Ecto neural progenitor cell (in vitro differentiated cells): Measurements from ENCODE around the gene ZNF697.
"Not testable (repeated sequence)": the region's sequence is repeated elsewhere in the genome, so short reads cannot be mapped to it uniquely, and the experiment has no call there.

Experiments
- DNase-seq: peaks from one replicate; pipeline ENCODE4 v3.0.0-alpha.2; 2018; ENCODE audit warnings: low spot score

ZNF697 gene

DNA sequence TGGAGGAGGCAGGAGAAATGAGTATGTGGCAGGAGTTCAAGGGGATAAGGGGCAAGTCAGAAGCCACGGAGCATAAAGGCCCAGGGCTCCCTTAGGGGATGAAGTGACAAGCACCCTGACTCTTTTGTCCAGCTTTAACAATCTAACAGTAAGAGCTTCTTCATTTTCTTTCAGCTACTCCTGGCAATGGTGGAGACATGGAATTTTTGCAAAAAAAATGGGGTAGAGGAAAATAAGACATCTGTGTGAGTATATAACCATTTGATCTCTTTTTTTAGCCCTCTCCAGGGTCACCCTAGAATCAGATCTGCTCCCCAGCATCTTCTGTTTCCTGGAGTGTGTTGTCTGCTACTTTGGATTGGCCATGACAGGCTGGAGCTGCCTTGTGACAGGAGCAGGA lies 47.1 kb downstream of the ZNF697 start:
- DNase-seq, result no peak

DNA sequence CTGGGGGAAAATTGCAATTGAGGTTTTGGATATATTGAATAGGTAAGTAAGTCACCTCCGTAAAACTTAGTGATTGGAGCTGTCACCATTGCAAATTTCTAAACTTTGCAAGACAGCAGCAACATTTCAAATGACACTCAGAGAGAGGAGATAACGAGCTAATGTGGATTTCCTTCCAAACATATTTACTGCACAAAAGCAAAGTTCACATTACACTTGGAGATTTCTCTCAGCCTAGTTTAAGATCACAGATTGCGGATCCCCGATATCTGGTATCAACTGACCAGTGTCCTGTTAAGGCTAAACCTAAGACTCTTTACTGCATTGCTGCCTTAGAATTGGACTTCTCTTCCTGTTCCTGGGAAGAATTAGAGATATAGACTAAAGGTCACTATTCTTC lies 47.5 kb downstream of the ZNF697 start:
- DNase-seq, result no peak

DNA sequence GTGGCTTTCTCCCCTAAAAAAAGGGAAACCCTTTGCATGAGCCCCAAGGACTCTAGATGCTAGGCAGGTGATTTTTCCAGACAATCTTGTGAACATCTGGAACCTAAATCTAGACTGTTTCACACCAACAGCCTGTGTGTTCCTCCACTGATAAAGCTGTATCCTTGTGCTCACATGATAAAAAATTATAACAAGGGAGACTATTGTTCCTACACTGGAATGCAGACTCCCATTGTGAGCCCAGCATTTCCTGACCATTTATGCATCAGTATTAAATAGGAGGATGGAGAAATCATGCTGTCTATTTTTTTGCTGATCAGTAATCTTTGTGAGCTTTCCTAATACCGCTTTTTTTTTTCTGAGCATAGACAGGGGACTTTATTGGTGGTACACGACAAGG lies 52.5 kb downstream of the ZNF697 start:
- no peak for DNase-seq

DNA sequence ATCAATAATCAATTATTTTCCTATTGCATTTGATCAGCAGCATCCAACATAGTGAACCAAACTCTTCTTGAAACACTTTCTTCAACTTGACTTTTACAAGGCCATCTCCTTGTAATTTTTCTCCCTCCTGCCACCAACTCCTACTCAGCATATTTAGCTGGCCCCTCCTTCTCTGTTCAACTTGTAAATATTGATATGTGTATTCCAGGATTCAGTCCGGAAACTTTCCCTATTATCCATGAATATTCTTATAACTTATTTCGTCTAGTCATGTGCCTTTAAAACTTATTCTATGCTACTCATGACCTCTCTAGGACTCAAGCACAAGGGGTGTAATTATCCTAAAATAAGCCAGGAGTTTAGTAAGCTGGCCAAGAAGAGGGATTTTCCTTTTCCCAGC lies 52.9 kb downstream of the ZNF697 start:
- no peak for DNase-seq

DNA sequence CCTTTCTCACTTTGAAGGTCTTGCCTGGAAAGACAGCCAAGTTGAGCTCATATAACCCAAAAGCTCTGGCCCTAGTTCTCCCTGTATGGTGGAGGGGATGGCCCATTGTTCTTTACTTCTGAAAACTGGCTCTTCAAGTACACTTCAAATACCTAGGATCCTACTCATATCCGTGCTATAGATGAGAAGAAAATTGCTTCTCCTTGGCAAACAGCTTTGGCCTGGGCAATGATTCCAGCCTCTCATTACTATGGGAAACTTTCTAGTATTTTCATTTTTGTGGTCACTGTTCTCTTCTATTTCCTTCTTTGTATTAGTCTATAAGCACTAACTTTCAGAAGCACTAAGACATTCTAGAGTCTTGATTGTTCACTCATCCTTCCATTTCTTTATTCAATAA lies 53.7 kb downstream of the ZNF697 start:
- no peak for DNase-seq

DNA sequence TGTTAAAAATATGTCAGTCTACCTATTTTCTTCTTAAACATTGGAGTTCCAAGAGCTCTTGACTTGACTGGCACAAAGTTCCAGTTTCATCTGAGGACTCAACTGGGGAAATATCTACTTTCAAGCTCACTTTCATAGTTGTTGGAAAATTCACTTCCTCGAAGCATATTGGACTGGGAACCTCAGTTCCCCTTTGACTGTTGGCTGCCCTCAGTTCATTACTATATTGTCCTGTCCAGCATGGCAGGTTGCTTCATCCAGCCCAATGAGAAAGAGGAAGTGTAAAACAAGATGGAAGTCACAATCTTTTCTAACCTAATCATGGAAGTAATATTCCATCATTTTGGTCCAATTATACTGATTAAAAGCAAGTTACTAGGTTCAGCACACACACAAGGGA lies 54.3 kb downstream of the ZNF697 start:
- DNase-seq, result no peak

DNA sequence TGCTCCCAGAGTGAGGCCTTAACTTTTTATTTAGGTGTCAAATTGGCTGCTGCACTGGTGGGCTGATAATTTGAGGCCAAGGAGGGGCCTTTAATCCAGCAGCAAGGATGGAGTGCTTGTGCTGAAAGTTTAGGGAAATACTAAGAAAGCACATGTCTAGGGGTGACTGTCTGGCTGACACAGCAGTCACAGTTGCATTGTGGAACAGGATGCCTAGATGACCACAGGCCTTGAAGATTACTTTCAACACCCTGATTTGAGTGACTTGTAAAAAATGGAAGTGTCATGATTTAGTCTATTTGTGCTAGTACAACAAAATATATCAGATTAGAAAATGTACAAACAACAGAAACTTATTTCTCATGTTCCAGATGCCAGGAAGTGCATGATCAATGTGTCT lies 57.7 kb downstream of the ZNF697 start:
- no peak for DNase-seq

DNA sequence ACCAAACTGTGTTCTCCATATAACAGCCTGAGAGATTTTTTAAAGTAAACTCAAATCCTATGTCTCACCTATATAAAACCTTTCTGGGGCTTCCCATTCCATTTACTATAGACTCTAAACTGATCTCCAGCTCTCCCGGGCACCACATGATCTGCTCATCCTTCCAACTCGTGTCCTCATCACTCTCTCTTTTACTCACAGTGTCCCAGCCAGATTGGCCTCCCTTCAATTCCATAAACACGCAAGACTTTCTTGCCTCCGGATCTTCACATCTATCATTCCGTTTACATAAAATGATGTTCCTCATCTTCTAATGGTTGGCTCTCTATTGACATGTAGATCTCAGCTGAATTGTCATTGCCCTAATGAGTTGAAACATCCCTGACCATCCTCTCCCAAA lies 59.4 kb downstream of the ZNF697 start:
- DNase-seq, result no peak

DNA sequence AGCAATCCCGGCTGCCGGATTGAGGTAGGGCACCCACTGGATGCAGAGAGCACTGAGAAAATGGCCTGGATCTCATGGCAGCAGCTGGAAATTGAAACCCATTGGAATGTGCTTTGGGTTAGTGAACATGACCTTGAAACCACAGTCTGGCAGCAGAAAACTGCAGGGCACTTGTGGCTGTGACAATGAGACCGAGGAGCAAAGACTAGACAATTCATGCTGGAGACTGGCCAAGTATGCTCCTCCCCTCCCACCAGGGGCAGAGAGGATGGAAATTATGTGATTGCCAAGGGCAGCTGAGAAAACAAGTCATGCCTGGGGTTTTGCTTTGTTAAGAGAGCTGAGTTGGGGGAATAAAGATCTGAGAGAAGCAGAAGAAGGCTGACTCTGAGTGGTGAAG lies 60.7 kb downstream of the ZNF697 start:
- no peak for DNase-seq

DNA sequence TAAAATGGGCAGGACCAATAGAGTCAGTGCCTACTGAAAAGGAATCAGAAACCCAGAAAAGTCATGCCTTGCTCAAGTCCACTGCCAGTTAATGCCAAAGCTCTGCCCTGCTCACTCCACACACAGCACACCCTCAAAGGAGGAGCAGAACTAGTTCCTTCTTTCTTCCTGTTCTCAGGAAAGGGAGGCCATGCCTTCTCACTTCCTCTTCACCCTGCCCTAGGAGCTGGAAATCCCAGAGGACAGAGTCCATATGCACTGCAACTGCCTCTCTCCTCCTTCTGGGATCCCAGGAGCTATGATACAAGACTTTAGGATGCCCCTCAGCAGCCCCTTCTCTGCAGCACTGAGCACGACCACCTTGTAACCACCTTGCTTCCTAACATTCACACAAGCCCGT lies 62.3 kb downstream of the ZNF697 start:
- DNase-seq, result not testable (repeated sequence)

DNA sequence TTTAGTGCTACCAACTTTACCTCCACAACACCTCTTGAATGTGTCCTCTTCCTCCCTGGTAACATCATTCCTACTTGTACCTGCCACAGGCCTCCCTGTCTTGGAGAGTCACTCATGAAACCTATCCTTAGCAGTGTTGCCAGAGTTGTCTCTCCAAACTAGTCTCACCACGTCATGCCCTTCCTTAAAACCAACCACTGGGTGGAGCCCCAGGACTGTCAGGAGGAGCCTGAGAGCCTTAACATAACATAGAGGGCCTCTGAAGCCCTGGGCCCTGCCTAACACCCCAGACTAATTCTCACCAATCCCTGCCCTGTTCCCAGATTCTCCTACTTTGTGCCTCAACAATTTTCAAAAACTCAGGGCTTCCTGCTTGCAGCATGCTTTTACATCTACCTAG lies 65.3 kb downstream of the ZNF697 start:
- peak; percentile 62 for DNase-seq

DNA sequence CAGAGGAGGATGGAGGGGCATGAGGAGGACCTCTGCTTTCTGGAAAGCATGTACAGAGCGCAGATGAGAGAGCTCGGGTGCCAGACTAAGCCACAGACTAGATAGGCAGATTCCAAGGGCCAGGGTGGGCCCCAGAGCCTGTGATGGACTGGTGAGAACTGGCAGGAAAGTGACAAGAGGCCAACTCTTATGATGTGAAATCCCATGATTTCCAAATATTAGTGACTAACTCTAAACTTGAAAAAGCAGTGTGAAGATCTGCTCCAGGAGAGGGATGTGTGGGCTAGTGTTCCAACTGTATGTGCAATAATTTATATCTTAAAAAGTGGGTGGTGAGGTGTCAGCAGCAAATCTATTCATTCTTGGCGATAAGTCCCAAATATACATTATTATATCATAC lies 67.0 kb downstream of the ZNF697 start:
- DNase-seq, result not testable (repeated sequence)

DNA sequence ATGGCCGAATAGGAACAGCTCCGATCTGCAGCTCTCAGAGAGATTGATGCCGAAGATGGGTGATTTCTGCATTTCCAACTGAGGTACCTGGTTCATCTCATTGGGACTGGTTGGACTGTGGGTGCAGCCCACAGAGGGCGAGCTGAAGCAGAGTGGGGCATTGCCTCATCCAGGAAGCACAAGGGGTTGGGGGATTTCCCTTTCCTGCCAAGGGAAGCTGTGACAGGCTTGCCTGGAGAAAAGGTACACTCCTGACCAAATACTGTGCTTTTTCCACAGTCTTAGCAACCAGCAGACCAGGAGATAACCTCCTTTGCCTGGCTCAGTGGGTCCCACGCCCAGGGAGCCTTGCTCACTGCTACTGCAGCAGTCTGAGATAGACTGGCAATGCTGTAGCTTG lies 74.2 kb downstream of the ZNF697 start:
- DNase-seq, result no peak

DNA sequence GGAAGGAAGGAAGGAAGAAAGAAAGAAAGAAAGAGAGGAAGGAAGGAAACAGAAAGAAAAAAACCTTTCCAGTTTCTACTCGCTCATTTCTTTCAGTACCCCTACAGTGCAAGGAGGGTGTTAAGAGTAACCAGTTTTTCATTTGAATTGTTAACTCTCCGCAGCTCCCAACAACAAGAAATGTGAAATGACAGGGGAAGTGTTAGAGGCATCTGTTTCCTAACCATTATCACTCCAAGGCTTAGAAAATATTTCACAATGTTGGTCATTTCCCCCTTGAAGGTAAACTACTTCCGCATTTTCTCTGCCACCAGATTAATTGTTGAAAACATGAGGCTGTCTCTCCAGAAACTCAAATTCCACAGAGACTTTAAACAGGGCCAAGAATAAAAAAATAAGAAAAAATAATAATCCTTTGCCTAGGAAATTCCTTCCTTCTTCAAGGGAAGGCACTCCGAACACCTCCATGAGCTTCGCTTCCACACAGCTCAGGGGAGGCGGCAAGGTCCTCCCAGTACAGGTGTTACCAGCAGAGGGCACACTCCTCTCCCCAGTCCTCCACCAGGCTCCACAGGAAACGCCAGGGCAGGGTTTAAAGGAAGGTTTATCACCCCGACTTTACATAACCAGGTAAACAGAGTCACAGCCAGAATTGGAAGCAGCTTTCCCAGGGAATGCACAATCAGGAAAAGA lies 78.0 kb downstream of the ZNF697 start:
- not testable (repeated sequence) for DNase-seq
